ENCODE results near the gene SLC6A12.

Gene SLC6A12

GRCh38 chr12:180445-180844 lies 33.5 kb downstream of the SLC6A12 start:
- TF ChIP-seq CTCF (IDR thresholded peaks at IDR 0.05; ENCODE audit: low read depth, low read length): no peak
- Histone ChIP-seq H3K27me3 (ENCODE audit: insufficient read depth, low read depth, severe bottlenecking) (no peaks in the 10 kb centered on the region), H3K9me3 (ENCODE audit: severe bottlenecking) (no peaks in the 10 kb centered on the region), H3K36me3 (no peaks in the 10 kb centered on the region), H3K27ac (no peak overlapping the region), H3K4me3 (ENCODE audit: low read depth, low read length) (no peak overlapping the region)
- DNase-seq: no peak

GRCh38 chr12:179885-180284 lies 34.1 kb downstream of the SLC6A12 start:
- H3K9me3 ChIP-seq (ENCODE audit: severe bottlenecking): no peaks in the 10 kb centered on the region
- no peak for DNase-seq
- no peak overlapping the region for H3K4me3 ChIP-seq (ENCODE audit: low read depth, low read length)
- no peak for TF ChIP-seq CTCF (IDR thresholded peaks at IDR 0.05; ENCODE audit: low read depth, low read length)
- no peak overlapping the region for H3K27ac ChIP-seq
- no peaks in the 10 kb centered on the region for H3K36me3 ChIP-seq
- H3K27me3 ChIP-seq (ENCODE audit: insufficient read depth, low read depth, severe bottlenecking): no peaks in the 10 kb centered on the region

GRCh38 chr12:179131-179884 lies 34.6 kb downstream of the SLC6A12 start:
- H3K36me3 ChIP-seq: no peaks in the 10 kb centered on the region
- no peak for DNase-seq
- no peak for TF ChIP-seq CTCF (IDR thresholded peaks at IDR 0.05; ENCODE audit: low read depth, low read length)
- no peaks in the 10 kb centered on the region for H3K9me3 ChIP-seq (ENCODE audit: severe bottlenecking)
- H3K27ac ChIP-seq: no peak overlapping the region
- no peak overlapping the region for H3K4me3 ChIP-seq (ENCODE audit: low read depth, low read length)
- no peaks in the 10 kb centered on the region for H3K27me3 ChIP-seq (ENCODE audit: insufficient read depth, low read depth, severe bottlenecking)

- H3K4me3 ChIP-seq (ENCODE audit: low read depth, low read length): no peak overlapping the region
- no peak for DNase-seq
- H3K27me3 ChIP-seq (ENCODE audit: insufficient read depth, low read depth, severe bottlenecking): no peaks in the 10 kb centered on the region
- H3K27ac ChIP-seq: no peak overlapping the region
- no peaks in the 10 kb centered on the region for H3K36me3 ChIP-seq
- H3K9me3 ChIP-seq (ENCODE audit: severe bottlenecking): no peaks in the 10 kb centered on the region
- TF ChIP-seq CTCF (IDR thresholded peaks at IDR 0.05; ENCODE audit: low read depth, low read length): no peak
These were observed 35.2 kb downstream of the SLC6A12 start for GRCh38 chr12:178829-179109.

- TF ChIP-seq CTCF (IDR thresholded peaks at IDR 0.05; ENCODE audit: low read depth, low read length): no peak
- H3K27ac ChIP-seq: peak overlapping the region; percentile 87
- no peaks in the 10 kb centered on the region for H3K27me3 ChIP-seq (ENCODE audit: insufficient read depth, low read depth, severe bottlenecking)
- no peaks in the 10 kb centered on the region for H3K9me3 ChIP-seq (ENCODE audit: severe bottlenecking)
- no peak overlapping the region for H3K4me3 ChIP-seq (ENCODE audit: low read depth, low read length)
- no peaks in the 10 kb centered on the region for H3K36me3 ChIP-seq
- no peak for DNase-seq
These were observed 35.8 kb downstream of the SLC6A12 start for GRCh38 chr12:177980-178828.
